Erythroblast (primary cell): ENCODE data around the gene RXFP2.

ENCODE experiments used
- GATA1 ChIP-seq: IDR thresholded peaks from 2 replicates; pipeline ENCODE4 v1.6.1; 2011; ENCODE audit warnings: low read depth, mild to moderate bottlenecking, control low read depth, low read length, moderate library complexity
- POLR2A ChIP-seq: IDR thresholded peaks from 2 replicates; pipeline ENCODE4 v1.6.1; 2011; ENCODE audit warnings: mild to moderate bottlenecking, low read length

GRCh38 chr13:31725841-31726240 lies 13.5 kb upstream of the RXFP2 start:
- TF ChIP-seq POLR2A, result no peak
- TF ChIP-seq GATA1, result no peak
